HL-60 (cell line): ENCODE data around the gene P2RY12.

Source experiments
- CTCF ChIP-seq: IDR thresholded peaks from one replicate; pipeline ENCODE4 v1.5.1; 2011; ENCODE audit warnings: low read length, control low read depth, inconsistent platforms; ENCODE audit not compliant: insufficient read depth
- POLR2AphosphoS5 ChIP-seq: IDR thresholded peaks from 2 replicates; pipeline ENCODE4 v1.6.1; 2012; ENCODE audit warnings: low read depth

DNA sequence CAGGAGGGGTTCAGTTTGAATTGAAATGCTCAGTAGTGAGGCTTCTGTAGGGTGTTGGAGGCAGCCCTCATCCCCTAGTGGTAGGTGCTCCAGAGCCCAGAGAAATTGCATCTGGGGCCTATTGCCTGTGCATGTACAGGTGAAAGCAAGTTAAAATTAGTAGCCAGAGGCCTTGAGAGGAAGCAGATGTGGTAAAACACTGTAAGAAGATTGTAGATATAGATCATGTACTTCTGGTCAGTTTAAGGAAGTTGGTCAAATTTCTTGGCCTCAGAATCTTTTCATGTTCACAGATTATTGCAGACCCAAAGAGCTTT, 41.7 kb upstream of the P2RY12 start:
- TF ChIP-seq CTCF (no peak), POLR2AphosphoS5 (no peak)
